ENCODE data around the gene LRRC37A2. TPM values are rescaled to one million over a fixed set of nuclear protein-coding genes. Genes with fewer than 3 reads are reported as not detected.
"Not testable (repeated sequence)": the region's sequence is repeated elsewhere in the genome, so short reads cannot be mapped to it uniquely, and the experiment has no call there.

LRRC37A2 gene
- 0.77 and 1.7 TPM in 2 replicates for total RNA-seq (2014; rRNA removed; shearing (Covaris generic))

DNA sequence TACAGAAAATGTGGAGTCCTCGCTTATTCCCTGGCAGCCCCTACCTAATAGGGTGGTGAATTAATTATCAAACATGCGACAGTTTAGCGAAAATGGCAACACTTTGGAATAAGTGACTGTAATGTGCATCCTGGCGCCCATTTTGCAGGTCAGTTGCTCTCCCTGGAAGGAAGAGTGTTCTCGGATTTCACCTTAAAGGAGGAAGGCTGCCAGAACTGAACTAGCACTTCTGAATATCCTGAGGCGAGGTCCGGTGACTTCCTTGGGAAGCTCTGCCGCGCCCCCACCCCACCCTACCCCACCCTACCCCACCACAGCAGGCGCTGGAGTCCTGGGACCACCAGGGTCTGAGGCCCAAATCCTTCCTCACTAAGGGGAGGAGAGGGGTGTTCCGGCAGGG is at the start of gene LRRC37A2:
TSS of gene LRRC37A2 (plus strand) at position 301 of the 400 bp plus-strand sequence. CDS start 245 bp downstream, outside the sequence.
- not testable (repeated sequence) for DNase-seq (ENCODE audit: low read depth)

DNA sequence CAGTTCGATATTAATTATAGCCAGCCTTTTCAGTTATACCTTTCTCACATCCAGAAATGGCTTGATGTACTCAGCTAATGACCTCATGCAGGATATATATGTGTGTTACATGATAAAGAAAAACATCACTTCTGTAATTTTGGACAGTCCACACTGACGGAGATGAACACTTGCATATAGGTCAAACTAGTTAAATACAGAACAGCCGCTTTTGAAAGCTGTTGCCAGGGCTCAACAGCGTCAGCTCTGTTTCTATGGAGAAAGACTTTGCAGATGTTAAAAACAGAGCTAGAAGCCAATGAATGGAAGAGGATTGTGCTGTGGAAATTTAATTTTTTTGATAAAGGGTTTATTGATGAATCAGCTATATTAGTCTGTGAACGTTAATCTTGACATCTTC is 44.6 kb upstream of the LRRC37A2 start:
- DNase-seq (ENCODE audit: low read depth): not testable (repeated sequence)

DNA sequence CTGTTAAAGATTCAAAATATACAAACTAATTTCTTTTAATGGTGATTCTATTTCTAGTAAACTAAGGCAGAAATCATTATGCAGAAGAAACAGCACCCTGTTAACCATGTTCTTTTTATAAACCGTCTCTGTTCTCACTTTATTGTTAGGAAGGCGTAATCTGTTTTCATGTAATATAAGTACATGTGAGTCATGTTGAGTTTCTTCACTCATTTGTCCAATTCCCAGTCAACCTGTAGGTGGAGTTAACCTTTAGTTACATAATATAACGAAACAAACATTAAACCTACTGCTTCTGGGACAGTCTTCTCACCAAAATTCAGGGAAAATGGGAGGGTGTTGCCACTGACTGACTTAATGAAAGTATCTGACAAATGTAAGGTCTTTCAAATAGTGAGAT is 37.8 kb upstream of the LRRC37A2 start:
- DNase-seq (ENCODE audit: low read depth): not testable (repeated sequence)

DNA sequence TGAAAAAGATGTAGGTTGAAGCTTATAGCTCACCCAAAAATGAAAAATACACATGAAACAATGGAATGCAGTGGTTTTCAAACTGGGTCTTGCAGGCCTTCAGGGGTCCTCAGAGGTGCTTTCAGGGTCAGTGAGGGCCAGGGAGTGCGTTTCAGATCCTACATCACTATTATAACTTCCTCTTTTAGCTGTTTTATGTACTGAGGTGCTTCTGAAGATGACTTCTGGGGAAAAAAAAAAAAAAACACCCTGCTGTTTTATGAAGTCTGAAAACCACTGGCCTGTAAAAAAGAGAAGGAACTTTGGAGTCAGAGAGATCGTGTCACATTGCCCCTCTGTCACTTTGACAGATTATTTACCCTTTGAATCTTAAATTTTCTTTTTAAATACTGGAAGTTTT is 36.7 kb upstream of the LRRC37A2 start:
- DNase-seq (ENCODE audit: low read depth): not testable (repeated sequence)

DNA sequence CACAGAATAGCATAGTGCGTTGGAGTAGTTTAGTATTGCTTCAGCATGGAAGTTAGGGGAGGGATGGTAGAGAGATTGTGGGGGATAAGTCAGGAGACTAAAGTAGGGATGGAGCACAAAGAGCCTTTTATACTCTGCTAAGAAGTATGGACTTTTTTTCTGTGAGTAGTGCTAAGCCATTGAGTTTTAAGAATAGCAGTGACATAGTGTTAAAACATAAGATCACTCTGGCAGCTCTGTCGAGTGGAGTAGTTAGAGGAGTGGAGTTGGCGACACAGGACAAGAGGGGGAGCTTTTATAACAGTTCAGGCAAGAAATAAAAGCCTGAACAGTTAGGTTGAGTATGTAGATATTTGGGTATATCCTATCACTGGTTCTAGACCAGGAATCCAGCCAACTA is 33.4 kb upstream of the LRRC37A2 start:
- not testable (repeated sequence) for DNase-seq (ENCODE audit: low read depth)

DNA sequence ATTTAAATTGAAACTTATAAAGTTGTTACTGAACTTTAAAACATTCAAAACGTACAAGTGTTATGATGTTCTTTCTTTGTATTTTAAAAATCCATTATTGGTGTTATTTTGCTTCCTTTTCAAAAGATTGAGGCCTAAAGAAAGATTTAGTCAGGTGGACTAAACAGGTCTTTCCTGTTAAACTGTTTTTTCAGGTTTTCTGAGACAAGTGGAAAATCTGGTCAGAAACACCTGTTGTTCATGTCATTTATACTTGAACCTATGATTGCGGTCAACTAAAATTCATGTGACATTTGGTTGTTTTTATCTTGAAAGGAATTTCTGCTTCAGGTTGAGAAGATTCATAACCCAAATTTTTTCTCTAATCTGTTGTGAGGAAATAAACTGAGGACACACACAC is 31.0 kb upstream of the LRRC37A2 start:
- not testable (repeated sequence) for DNase-seq (ENCODE audit: low read depth)

DNA sequence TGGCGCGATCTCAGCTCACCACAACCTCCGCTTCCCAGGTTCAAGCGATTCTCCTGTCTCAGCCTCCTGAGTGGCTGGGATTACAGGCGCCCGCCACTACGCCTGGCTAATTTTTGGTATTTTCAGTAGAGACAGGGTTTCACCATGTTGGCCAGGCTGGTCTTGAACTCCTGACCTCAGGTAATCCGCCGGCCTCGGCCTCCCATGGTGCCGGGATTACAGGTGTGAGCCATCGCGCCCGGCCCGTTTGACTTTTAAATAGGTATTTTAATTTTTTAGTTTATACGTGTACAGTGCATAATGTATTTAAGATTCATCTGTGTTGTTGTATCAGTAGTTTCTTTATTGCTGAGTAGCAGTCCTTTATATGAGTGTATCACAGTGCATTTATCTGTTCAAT is 20.2 kb upstream of the LRRC37A2 start:
- DNase-seq (ENCODE audit: low read depth): not testable (repeated sequence)

DNA sequence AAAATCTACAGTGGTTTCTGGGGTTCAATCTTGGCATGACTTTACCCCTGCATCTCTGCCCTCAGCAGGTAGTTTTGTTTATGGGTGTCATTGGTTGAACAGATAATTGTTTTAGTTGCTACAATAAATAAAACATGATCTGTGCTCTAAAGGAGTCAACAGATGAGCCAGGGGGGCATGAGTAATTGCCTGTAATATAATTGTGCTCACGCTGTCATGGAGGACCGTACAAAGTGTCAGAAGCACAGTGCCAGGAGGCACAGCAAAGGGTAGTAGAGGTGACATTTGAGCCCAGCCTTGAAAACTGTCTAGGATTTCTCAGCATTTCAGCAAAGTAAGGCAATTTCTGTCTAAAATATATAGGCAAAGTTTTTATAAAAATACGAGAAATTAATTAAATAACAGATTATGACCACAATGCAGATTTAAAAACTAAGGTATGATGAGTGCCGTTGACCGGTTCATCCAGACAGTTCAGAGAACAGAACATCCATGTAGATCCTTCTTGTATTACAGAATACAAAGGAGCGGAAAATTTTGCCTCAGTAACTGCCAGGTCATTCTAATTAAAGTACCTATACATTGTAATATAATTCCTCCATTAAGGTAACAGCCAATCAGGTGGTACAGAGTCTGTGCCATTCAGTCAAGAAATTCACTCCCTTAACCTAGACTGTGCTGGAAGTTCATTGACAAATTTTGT is 12.7 kb upstream of the LRRC37A2 start:
- not testable (repeated sequence) for DNase-seq (ENCODE audit: low read depth)

DNA sequence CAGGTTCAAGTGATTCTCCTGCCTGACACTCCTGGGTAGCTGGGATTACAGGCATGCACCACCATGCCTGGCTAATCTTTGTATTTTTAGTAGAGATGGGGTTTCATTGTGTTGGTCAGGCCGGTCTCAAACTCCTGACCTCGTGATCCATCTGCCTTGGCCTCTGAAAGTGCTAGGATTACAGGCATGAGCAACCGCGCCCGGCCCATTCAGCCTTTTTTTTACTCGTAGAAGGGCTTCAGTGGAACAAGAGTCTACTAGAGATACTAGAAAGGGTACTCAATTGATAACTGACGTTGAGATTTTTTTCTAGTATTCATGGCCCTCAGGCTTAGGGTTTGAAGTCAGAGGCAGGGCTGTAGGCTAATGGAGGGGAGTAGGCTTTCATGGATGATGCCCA is 6.4 kb upstream of the LRRC37A2 start:
- DNase-seq (ENCODE audit: low read depth): not testable (repeated sequence)

DNA sequence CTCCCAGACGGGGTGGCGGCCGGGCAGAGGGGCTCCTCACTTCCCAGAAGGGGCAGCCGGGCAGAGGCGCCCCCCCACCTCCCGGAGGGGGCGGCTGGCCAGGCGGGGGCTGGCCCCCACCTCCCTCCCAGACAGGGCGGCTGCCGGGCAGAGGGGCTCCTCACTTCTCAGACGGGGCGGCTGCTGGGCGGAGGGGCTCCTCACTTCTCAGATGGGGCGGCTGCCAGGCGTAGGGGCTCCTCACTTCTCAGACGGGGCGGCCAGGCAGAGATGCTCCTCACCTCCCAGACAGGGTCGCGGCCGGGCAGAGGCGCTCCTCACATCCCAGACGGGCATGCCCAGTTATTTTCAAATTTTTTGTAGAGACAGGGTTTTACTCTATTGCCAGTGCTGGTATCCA is 22.4 kb downstream of the LRRC37A2 start:
- DNase-seq (ENCODE audit: low read depth): not testable (repeated sequence)

DNA sequence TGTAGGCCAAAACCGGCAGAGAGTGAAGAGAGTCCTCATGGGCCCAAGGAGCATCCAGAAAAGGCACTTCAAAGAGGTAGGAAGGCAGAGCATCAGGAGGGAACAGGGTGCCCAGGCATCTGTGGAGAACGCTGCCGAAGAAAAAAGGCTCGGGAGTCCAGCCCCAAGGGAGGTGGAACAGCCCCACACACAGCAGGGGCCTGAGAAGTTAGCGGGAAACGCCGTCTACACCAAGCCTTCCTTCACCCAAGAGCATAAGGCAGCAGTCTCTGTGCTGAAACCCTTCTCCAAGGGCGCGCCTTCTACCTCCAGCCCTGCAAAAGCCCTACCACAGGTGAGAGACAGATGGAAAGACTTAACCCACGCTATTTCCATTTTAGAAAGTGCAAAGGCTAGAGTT is 36.3 kb downstream of the LRRC37A2 start:
- not testable (repeated sequence) for DNase-seq (ENCODE audit: low read depth)

DNA sequence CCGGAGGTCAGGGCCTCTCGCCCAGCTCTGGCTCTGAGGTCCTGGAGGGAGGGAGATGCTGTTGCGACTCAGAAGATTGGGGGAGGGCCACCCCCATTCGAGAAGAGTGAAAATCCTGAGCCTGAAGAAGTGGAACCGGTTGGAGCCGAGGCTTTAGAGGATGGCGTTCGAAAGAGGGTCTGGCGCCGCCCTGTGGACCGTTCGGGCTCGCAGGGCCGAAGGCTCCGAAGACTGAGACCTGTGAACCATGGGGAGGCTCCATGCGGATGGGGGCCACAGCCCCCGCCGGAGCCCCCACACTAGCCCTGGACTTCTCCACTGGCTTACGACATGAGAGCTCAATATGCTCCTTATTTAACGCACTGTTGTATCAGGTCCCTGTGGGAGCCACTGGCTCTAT is 46.9 kb downstream of the LRRC37A2 start:
- DNase-seq (ENCODE audit: low read depth): not testable (repeated sequence)

DNA sequence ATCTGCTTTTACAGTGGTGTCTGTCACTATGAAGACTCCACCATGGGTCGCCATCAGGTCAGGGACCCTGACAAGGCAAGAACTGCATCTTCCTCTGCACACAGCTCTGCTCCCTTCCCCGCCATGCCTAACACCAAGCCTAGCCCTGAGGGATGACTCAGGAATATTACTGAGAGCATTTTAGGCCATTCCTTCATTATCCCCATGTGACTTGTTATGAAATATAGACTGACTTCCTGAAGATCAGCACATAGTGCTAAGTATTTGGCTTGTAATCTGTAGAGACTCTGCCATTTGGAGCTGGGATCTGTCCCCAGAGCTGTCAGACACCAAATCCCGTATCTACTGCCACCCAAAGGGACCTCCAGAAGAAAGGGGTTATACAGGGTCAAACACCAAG is 47.8 kb downstream of the LRRC37A2 start:
- DNase-seq (ENCODE audit: low read depth): not testable (repeated sequence)

DNA sequence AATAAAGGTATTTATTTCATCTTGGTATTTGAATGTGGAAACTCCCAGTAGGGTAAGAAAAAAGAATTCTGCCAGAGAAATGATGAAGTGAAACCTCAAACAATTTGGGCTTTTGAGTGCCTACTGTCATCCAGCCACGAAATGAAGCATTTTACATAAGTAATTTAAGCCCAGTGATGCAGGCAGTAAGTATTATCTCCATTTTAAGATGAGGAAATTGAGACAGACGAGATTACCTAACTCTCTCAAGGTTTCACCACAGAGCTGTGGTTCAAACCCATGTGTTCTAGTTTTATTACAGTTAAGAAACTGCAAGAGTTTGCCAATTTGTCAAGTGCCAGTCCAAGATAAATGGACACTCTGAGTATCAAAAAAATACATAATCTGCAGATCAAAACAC is 54.0 kb downstream of the LRRC37A2 start:
- not testable (repeated sequence) for DNase-seq (ENCODE audit: low read depth)

DNA sequence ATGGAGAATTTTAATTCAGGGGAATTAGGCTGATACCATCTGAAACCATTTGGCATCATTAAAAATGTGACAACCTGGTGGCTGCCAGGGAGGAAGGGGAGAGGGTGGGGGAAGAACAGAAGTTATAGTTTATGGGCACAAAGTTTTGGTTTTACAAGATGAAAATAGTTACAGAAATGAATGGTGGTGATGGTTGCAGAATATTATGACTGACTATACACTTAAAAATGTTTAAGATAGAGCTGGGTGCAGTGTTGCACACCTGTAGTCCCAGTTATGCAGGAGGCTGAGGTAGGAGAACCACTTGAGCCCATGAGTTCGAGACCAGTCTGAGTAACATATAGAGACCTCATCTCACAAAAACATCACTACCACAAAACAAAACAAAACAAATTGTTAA is 54.7 kb downstream of the LRRC37A2 start:
- not testable (repeated sequence) for DNase-seq (ENCODE audit: low read depth)

DNA sequence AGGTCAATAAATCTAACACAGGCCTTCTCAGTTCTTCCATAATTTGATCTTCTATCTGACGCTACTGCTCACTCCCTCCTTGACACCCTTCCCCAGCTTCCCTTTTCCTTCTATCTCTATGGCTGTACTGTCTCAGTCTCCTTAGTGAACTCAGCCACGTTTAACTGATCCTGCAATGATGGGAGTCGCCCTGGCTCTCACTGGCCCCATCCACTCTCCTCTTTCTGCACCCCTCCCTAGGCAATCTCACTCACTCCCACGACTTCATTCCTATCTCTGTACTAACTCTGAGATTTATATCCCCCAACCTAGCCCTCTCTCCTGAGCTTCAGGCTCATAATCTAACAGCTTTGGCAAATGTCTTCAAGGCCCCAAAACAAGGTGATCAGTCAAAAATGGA is 59.5 kb downstream of the LRRC37A2 start:
- DNase-seq (ENCODE audit: low read depth): not testable (repeated sequence)

DNA sequence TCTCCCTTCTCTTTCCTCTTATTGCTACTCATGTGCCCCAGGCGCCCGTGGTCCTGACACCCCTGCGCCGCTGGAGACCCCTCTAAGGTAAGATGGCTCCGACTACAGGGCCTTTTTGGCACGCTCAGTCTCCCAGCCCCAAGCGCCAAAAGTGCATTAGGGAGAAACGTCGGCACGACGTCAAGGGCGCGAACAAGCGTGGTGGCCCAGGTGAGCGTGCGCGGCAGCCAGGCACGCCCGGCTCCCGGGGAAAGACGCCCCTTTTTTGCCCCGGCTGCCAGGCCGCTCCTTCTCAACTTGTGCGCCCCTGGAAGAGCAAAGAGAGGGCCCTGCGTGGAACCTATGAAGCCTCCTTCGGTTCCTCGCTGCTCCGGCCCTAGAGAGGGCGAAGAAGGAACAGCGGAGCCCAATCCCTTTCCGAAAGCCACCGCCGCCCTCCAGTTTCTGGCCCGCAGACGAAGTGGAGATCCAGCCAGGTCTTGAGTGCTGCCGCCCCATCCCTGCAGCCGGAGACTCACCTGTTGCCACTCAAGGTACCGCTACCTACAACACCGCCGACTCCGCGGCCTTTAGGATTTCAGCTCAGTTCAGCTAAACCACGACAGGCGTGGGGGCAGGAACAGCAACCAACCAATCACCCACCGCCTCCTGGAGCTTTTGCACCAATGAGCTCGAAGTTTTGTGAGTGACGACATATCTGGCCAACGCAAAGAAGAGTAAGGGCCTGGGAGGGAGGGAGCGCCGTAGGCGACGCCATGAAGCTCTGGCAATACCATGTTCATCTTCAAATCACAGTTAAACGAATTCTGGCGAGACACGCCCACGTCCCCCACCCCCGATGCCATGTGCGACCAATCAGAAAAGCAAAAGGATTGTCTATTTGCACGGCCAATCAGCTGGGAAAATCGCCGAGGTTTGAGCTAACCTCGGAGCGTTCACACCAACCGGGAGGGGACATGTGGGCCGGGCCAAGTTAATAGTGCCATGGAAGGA is 67.1 kb downstream of the LRRC37A2 start, which contains the start of gene ARL17A:
TSS of gene ARL17A (minus strand) at position 609 of the 993 bp plus-strand sequence. CDS start 3,369 bp downstream, outside the sequence.
- not testable (repeated sequence) for DNase-seq (ENCODE audit: low read depth)

DNA sequence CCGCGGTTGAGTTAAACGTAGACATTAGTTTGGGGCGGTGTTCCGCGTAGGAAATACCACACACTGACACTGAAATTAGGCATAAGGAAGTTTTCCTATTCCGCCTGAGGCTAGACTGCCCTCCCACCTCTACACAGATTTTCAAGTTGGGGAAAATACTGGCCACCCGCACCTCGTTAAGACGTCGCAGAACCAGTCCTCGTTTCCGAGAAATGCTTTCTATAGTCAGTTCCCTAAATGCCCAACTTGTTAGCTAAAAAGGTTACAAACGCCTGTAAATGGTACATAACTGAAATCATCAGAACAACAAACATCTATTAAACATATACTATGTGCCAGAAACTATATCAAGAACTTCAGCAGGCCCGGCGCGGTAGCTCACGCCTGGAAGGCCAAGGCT is 67.8 kb downstream of the LRRC37A2 start:
- not testable (repeated sequence) for DNase-seq (ENCODE audit: low read depth)

DNA sequence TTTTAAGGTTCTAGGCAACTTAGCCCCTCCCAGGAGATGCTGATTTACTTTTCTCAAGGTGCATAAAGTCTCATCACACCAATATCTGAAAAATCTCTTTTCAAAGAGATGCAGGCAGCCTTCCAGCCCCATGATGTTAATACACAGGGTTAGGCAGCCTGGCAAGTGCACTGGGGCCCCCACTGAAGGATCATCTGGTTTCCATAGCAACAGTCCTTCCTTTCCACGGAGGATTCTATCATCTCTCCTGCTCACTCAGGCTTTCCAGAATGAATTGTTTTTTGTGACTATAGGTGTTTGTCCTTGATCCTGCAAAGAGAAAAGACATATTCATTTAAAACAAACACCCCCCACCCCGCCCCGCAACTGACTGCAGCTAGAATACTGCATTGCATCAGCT is 73.2 kb downstream of the LRRC37A2 start:
- DNase-seq (ENCODE audit: low read depth): not testable (repeated sequence)

DNA sequence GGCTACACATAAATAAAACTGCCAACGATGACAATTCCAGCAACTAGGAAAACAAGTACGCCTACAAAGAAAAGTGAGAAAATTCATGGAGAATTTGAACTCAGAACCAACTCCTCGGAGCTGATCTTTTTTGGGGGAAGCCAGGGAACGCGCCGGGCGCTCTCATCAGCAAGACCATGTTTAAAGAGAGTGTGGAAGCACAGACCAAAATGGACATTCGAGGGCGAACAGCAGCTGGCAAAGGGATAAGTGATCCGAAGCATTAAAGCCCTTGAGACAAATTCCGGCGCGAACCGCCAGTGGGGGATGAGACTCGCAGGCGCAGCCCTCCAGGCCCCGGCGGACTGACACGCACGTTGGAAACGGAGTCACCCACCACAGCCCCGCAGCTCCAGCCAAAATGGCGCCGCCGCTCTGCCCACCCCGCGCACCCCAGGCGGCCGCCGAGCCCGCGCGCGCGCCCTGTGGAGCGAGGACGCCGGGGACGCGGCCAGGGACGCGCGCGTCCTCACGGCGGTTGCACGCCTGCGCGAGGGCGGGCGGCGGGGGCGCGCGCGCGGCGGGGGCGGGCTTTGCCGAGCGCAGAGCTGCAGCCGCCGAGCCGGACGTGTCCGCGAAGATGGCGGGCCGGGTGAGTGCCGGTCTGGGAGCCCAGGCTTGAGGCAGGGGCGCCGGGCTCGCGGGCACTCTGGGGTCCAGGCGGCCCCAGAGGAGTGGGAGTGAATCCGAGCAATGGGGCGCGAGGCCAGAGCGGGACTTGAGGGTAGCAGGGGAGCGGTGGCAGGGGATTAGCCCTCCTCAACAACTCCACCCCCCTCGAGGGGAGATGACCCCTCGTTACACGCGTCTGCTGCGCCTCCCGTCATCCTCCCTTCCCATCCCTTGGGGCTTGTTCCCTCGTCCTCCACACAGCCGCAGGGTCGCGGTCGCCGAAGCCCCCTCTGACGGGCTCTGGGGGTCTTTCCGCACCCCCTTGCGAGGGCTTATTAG is 78.2 kb downstream of the LRRC37A2 start, which contains the start of gene NSF:
TSS of gene NSF (plus strand) at position 513 of the 990 bp plus-strand sequence. CDS start at position 620, 107 bp downstream.
- not testable (repeated sequence) for DNase-seq (ENCODE audit: low read depth)

DNA sequence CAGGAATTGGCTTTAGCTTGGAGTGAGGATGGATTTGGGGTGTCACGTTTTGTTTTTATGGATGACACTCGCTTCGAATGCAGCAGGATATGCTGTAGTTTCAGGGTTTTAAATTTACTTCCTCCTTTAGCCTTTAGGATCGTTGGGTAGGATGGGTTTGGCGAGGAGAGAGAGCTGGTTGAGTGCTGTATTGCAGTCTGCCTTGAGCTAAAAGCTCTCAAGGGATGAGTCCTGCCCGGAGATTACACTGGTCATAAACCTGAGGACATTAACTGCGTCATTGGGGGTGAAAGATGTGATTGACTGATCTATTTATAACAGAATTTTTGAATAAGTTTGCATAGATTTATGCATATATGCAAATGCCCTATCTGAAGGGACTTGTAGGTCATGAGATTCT is 79.1 kb downstream of the LRRC37A2 start:
- DNase-seq (ENCODE audit: low read depth): not testable (repeated sequence)

Data from Daoy (cell line).